Tongue (tissue), 2 donors: ENCODE data around the gene NAXD. TPM values are rescaled to one million over a fixed set of nuclear protein-coding genes. Genes with fewer than 3 reads are reported as not detected.
"Not testable (repeated sequence)": the region's sequence is repeated elsewhere in the genome, so short reads cannot be mapped to it uniquely, and the experiment has no call there.

Experiments used
- DNase-seq: peaks from one replicate; pipeline ENCODE4 v3.0.0-alpha.2; 2015
- total RNA-seq: library from RNA; depleted of rRNA; stranded (reverse); fragments of >200 nt; gene quantifications from one replicate; pipeline ENCODE4 v1.2.3, GENCODE V29; 2014

The NAXD gene
- total RNA-seq, 1 donor from 2014 or later, result 21.4 TPM

DNA sequence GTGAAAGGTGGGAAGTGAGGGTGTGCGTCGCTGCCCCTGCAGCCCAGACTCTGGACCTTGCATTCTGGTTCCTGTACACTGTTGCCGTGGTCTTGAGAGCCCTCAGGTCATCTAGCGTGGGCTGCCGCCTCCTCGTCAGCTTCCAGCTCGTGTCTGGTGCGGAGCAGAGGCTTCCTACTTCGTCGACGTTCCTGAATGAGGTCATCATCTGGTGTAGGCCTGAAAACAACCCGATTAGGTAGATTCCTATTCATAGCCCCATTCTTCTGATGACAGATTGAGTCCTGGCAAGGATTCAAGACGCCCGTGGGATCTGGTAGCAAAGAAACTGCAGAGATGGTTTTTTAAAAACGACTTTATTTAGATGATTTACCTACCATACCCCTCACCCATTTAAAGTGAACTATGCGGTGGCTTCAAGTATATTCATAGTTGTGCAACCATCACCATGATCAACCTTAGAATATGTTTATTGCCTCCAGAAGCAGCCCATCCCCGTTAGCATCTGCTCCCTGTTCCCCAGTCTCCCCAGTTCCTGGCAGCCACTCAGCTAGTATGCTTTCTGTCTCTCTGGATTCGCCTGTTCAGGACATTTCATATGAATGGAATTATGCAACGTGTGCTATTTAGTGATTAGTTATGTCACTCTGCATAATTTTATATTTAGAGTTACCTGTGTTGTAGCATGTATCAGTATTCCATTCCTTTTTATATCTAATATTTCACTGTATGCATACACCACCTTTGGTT lies 13.8 kb downstream of the NAXD start:
- no peak for DNase-seq

DNA sequence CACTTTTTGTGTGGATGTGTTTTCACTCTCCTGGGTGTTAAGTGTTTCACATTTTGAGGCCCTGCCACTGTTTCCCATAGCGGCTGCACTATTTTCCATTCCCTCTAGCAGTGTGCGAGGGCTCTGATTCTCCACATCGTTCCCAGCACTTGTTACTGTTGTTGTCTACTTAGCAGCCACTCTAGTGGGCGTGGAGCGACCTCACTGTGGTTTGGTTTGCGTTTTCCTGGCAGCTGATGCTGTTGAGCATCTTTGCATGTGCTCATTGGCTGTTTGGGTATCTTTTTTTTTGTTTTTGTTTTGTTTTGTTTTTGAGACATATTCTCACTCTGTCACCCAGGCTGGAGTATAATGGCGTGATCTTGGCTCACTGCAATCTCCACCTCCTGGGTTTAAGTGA lies 14.4 kb downstream of the NAXD start:
- no peak for DNase-seq

DNA sequence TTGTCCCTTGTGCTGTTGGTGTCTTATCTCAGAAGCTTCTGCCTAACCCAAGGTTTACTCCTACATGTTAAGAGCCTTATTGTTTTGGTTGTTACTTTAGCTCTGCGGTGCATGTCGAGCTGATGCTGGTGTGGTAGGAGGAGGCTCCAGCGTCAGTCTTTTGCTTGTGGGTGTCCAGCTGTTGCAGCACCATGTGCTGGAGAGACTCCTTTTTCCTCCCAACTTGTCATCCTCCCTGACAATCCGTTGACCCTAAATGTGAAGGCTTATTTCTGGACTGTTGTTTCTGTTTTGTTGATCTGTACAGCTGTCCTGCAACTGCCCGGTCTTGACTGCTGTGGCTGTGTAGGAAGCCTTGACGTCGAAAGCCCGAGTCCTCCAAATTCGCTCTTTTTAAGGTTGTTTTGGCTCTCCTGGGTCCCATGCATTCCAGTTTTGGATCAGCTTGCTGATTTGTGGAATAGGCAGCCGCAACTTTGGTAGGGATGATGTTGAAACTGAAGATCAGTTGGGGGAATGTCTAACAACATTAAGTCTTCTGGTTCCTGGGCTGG lies 15.3 kb downstream of the NAXD start:
- DNase-seq, result no peak

DNA sequence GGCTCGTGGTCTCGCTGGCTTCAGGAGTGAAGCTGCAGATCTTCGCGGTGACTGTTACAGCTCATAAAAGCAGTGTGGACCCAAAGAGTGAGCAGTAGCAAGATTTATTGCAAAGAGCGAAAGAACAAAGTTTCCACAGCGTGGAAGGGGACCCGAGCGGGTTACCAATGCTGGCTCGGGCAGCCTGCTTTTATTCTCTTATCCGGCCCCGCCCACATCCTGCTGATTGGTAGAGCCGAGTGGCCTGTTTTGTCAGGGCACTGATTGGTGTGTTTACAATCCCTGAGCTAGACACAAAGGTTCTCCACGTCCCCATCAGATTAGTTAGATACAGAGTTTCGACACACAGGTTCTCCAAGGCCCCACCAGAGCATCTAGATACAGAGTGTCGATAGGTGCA lies 16.9 kb downstream of the NAXD start:
- DNase-seq, result not testable (repeated sequence)

DNA sequence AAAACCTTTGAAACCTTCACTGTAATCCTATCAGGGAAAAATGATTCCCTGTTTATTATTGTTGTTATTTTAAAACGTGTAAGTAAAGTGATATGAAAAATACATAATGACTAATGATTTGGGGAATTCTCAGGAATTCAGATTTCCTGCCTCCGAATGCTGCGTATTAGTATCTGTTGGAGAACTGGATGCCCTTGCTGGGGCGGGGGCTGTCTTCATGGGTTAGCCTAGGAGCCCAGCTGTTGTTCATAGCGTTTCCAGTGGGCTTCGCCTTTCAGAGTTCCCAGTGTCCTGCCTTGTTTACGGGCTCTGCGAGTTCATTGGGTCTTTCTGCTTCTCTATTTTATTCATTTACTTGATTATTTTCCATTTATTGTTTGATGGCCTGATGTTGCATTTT lies 18.4 kb downstream of the NAXD start:
- DNase-seq, result no peak

DNA sequence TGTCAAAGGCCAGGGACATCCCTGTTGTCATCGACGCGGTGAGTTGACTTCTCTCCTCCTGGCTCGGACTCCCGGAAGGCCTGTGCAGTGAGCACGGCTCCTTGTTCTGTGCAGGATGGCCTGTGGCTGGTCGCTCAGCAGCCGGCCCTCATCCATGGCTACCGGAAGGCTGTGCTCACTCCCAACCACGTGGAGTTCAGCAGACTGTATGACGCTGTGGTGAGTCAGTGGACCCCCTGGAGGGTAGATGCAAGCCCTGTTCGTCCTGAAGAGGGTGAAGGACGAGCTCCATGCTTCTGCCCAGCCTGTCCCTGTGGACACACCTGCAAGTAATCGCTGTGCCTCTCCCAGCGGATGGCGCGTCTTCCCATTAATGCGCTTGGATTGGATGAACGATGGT lies 19.2 kb downstream of the NAXD start:
- no peak for DNase-seq

DNA sequence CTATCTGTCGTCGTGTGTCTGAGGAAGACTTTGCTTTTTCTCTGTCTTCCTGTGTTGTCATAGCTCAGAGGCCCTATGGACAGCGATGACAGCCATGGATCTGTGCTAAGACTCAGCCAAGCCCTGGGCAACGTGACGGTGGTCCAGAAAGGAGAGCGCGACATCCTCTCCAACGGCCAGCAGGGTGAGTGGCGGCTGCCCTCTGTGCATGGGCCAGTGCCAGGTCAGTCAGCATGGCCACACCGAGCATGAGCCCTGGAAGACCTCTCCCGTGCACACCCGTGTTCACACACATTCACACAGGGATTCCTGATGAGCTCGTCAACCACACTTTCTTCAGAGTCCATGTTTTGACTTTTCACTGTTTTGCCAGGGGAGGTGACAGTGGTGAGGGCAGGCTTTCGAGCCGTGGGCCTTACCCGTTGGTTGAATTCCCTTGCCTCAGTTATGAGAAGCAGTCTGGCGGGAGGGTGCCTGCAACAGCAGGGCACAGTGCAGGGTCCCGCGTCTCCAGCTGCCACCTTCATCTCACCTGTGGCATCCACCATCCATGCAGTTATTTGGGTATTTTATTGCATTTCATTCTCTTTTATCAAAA lies 20.2 kb downstream of the NAXD start:
- no peak for DNase-seq

DNA sequence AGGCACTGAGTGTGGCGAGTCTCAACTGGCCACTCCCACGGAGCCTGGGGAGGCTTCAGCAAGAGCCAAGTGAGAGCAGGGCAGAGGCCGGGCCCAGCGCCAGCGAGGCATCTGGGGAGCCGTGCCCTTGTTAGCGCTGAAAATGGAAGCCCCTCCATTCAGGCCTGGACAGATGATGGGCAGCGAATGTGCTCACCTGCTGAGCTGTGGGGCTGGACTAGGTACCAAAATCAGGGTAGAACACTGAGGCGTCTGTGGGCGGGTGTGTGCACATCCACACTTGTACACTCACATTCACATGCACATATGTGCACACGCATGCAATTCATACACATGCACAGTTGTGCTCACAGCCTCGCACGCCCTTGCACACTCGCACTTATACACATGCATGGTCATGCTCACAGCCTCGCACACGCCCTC lies 20.7 kb downstream of the NAXD start:
- DNase-seq, result no peak

DNA sequence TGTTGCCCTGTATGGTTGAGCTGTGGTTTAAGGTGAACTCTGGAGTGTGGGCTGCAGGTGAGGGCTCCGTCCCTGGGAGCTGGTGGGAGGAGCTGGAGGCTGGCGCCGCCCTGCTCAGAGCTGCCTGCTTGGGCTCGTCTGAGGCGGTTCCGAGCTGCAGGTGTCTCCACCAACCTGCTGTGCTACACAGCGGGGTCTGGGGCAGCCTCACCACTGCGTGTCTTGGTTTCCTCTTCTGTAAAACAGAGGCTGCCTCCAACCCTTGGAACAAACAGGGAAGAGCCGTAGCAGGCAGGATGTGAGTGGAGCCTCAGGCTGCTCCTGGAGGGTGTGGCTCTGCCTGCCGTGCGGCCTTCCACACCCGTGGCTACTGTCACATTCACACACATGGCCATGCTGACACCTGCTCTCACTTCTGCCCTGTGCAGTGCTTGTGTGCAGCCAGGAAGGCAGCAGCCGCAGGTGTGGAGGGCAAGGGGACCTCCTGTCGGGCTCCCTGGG lies 21.4 kb downstream of the NAXD start:
- DNase-seq, result no peak

DNA sequence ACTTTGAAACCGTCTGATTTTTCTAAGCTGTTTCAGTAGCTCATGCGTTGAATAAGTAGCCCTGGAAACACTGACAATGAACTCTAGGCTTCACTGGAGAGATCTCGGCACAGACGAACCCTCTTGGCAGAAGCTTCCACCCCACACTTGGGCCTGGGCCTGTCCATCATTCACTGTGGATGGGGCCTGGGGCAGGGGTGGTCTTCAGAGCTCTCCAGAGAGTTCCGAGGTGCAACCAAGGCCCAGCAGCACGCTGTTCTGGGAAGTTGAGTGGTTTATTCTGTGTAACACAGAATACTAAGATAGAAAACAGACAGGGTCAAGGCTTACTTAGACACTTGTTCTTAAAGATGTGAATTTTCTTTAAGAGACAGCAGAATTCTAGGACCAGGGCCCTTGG lies 21.9 kb downstream of the NAXD start:
- DNase-seq, result no peak

DNA sequence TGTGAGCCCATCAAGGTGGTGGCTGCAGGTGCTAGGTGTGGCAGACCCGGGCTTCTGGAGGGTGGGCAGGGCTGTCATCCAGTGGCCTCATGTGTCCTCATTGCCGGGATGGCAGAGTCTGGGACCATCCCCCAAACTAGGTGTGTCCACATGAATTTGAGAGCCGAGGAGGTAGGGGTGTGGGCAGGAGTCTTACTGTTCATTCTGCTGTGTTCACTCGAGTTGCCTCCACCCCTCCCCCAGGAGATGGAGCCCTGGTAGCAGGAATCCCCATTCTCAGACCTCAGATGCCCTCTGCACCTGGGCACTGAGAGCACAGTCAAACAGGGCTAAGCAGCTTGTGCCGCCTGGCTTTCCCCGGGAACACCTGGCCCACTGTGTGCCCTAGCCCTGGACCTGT lies 22.4 kb downstream of the NAXD start:
- DNase-seq, result no peak

DNA sequence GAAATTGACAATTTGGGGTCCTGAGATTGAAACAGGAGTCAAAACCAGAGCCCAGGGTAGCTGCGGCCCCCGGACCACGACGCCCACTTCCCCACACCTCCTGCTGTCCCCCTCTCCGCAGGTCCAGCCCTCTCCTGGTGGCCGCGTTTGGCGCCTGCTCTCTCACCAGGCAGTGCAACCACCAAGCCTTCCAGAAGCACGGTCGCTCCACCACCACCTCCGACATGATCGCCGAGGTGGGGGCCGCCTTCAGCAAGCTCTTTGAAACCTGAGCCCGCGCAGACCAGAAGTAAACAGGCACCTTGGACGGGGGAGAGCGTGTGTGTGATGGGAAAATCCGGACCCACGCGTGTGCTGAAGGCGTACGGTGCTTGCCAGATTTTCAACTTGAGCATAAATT lies 22.9 kb downstream of the NAXD start:
- DNase-seq, result no peak

DNA sequence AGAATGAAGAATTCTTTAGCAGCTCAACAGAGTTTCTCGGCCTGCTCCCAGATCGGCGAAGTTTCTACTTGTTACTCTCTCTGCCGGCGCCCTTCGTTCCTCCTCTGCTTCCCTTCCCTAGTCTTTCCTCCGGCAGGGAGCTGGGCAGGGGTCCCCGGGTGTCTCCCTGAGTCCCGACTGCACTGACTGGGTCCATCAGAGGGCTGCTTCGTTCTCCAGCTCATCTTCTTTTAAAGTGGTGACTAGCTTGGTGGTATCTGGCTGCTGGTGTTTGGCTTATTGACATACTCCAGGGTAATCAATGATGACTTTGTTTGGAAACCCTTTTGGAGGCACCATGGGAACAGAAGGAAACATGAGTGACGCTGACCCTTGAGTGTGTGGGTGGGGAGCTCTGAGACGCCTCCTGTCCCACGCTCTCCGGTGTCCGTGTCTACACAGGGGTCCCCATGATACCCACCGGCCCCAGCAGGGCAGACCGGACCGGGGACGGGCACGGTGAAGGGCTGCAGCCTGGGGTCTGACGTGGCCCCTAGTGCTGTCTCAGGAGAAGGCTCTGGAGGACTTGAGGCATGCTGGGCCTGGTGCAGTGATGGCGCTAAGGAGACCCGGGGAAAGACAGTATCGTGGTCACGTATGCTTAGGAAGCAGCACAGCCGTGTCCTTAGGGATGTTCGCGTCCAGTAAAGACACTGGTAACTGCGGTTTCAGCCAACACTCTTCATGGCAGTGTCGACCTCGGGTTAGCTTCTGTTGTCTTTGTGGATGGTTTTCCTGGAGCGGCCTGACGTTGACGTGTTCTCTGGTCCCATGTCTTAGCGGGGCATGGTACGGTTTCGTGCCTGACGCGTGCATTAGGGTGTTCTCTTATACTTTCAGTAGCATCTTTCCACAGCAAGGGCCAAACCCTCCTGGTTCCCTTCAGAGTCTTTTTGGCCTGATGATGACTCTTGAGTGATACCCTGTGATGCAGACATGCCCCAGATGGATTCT lies 23.8 kb downstream of the NAXD start:
- no peak for DNase-seq

DNA sequence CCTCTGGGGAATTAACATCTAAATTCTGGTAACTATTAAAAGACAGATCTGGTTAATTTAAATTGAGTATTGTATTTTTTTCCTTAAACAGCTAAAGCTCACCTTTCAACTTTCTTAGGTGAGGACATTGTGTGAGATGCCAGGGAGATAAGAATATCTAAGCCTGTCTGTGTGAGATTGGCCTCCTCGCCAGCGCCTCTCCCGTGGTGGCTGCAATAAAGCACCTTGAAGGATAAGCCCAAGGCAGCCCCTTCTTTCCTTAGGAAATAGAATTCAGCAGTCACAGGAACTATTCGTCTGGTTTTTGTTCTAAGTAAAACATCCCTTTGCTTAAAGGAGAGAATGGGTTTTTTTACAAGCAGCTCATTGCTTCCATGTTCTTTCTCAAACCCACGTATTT lies 24.6 kb downstream of the NAXD start:
- DNase-seq, result no peak

DNA sequence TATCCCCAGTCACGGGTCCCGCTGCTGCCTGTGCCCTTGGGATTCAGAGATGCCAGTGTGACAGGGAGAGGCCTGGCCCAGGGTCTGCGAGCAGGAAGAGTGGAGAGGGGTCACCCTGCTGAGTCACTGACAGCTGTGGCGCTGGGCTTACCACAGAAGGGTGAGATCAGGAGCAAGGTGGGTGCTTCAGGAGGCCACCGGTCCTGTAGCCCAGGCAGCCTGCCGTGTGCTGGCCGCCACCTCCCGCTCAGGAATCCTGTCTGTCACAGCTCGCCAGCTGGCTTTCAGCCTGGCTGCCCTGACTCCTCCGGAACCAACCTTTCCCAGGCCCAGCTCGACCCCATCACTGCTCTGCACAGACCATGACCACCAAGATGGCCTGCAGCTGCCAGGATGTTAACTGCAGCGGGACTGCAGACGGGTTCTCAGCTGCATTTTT lies 25.3 kb downstream of the NAXD start:
- DNase-seq, result peak; percentile 21

DNA sequence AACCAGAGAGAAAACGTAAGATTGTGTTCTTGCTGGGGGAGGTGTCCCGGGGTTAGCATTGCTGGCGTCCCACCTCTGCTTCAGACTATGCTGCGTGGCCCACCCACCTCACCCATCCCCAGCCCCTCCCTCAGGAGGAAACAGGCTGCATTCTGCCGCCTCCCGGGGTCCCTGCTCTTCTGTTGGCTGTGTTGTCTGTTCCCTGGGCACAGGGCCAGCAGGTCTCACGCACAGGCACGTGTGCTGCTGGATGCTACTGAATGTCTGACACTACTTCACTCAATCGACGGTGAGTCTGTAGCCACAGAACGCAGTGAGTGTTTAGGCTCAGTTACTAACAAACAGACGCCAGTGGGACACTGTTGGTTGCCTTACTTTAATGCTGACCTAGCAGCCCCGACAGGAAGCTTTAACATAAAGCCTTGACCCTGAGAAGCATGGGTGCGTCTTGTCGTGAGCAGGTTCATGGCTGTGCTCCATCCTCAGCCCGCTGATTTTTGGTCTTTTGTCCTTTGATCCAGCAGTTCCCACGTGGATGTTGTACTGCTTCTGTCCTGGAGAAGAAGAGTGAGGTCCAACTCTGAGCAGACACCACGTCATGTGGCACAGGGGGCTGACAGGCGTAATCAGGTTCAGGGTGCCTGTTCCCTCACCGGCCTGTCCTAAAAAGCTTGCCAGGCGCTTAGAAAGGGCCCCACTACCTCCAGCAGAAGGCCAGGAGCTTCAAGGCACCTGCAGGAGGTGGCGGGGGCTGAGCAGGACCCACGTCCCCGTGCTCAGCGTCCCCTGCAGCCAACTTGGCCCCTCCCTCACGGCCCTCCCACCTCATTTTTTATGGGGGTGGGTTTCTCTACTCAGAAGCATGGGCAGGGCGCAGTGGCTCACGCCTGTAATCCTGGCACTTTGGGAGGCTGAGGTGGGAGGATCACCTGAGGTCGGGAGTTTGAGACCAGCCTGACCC lies 26.0 kb downstream of the NAXD start:
- DNase-seq, result peak; percentile 64

DNA sequence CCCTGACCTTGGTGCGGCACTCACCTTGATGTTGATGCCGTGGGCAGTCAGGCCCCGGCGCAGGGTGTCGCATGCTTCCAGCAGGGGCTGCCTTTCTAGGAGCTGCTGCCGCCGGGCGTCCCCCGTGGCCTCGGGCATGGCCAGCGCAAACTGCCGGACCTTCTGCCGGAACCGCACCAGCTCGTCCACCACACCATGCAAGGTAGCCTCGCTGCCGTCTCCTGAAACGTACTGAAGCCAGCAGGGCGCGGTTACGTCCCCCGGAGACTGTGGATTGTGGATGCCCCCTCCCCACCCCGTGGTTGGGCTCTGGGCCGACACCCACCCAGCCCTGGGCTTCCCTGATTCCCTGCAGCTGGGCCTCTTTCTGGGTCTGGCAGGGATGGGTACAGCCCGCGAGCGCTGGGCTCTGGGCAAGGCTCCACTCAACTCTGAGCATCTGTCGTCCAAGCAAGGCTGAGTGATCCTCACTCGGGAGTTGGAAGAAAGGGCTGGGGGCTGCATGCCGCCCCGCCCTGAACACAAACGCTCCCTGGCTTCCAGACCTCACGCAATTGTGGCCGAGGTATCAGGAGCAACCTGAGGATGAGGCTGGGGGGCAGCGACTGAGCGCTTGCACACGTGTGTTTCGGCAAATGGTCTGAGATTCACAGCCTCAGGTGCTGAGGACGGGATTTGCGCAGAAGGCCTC lies 27.1 kb downstream of the NAXD start:
- peak; percentile 27 for DNase-seq

DNA sequence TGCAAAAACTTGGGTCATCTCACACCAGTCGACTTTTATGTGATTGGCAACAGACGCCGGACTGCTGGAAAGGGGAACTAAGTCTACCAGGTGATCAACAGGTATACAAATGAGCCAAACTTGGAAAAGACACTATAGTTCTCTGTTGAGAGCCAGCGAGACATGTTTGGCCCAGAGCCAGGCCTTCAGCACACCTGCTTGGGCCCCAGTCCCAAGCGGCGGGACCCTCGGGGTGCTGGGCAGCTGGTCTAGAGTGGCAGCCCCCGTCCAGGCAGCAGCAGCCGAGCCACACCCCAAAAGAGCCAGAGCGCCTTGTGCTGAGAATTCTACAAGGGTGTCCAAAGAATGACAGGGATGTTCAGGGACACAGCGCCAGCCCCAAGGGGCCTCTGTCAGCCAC lies 28.0 kb downstream of the NAXD start:
- DNase-seq, result no peak

DNA sequence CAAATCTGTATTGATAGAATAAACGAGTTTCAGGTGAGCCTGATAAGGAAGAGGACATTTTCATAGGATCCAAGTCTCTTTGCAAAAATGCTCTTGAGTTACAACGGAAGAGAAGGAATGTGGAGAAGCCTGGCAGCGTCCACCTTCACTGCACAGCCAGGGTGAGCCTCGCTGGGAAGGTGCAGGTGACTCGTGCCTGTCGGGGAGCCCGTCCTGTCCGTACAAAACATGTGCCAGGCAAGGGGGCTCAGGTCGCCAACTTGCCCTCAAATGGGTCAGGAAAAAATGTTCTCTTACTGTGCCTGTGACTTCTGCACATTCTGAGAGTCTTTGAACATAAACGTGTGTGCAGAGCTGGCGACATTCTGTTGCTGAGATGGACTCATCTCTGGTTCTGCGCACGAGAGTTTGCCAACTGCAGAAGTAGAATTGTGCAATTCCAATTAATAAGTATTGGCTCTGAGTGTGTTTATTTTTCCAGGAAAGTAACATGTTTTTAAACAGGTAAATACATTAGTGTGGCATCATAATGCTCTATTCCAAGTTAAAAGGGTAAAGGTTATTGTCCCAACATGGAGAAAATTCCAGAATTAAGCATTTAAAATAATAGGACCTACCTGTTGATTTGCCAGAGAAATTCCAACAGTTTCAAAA lies 28.6 kb downstream of the NAXD start:
- no peak for DNase-seq

DNA sequence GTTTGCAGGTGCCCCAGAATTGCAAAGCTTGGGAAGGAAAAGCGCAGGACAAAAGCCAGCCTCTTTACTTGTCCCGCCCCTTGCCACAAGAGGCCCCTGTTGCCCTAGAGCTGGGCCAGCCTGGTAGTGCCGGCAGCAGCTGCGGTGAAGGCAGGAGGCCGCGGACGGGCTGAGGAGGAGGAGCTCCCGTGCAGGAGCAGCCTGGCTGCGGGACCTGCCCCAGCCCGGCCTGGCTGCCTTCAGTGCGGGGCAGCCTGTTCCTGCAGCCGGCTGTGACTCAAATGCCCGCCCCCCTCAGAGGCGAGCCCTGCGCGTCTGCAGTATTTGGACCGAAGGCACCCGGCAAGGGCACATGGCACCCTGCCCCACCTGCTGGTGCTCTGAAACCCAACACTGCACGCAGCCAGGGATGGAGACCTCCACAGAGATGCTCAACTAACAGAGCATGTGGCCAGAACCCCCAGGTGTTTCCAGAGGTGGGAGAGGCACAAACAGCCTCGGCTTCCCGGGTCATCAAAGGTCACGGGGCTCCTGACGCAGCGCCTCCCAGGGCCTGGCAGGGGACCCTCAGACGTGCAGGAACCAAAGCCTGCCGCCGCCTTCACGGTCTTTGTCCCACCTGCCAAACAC lies 29.7 kb downstream of the NAXD start:
- DNase-seq, result peak; percentile 93
